Measurements from ENCODE around the gene PPL.
A peak's percentile ranks its signal among the peaks of the same experiment; 100 is the strongest.
"Not testable (repeated sequence)": the region's sequence is repeated elsewhere in the genome, so short reads cannot be mapped to it uniquely, and the experiment has no call there.

The PPL gene

DNA sequence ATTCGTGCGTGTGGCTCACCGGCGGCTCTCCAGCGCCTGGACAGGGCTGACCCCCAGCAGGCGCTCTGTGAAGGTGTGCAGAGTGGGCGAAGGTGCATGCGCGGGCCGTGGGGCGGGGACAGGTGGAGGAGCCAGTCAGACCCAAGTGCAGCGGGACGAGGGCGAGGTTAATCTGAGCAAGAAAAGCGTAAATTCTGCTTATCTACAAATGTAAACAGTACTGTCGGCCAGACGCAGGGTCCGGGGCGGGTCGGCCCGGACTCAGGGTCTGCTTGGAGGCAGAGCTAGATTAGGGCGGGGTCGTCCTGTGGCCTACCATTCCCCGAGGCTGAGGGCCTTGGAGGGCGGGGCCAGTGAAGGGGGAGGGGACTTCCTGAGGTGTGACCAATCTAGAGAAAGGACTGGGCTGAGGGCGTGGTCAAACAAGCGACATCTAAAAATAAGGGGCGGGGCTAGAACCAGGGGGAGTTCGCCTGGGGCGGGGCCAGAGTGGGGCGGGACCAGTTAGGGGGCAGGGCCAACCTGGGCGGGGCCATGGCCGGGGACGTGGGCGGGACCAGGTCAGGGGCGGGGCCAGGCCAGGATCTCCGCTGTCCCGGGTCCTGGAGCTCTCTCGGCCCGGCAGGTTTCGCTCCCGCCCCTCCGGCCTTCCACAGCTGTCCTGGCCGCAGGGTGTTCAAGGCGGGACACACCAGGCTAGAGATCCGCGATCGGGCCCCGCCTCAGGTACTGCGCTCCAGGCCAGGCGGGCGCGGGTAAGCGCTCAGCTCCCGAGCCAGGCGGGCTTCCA, 21.0 kb upstream of the PPL start, which contains the start of gene SEC14L5:
TSS of gene SEC14L5 (plus strand) at position 611 of the 790 bp plus-strand sequence. CDS start 994 bp downstream, outside the sequence.
- peak; percentile 88 for DNase-seq

DNA sequence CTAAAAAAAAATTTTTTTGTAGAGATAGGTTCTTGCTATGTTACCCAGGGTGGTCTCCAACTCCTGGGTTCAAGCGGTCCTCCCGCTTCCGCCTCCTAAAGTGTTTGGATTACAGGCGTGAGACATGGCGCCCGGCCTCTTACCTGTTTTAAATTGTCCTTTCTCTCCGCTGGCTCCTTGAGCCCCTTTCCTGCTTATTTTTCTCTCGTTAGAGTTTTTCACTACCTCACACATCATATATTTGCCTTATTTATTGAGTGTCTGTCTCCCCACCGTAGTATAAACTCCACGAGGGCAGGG, 20.4 kb upstream of the PPL start:
- DNase-seq = no peak

DNA sequence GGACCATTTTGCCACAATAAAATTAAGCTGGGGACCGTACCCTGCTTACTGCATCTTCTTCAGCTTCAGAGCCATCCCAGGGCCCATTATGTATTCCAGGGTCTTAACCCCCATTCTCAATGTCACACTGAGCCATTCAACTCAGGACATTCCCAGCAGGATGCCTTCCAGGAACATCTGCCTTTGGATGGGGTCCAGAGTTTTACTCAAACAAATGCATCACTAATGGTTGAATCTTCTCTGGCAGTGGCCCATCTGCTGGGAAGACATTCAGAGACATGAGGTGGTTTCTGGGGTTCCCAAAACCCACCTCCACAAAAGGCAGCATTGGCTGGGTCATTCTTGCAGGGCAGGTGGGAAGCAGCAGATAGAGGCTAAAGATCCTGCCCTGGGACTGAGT, 17.8 kb upstream of the PPL start:
- no peak for DNase-seq

DNA sequence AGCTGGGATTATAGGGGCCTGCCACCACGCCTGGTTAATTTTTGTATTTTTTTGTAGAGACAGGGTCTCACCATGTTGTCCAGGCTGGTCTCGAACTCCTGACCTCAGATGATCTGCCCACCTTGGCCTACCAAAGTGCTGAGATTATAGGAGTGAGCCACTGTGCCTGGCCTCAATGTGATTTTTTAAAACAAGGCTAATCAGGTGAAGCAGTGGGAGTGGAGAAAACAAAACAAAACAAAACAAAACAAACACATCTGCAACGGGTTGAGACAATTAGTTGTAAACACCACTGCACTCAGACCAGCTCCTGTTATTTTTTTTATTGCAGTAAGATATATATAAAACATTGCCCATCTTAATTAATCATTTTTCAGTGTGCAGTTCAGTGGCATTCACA, 14.6 kb upstream of the PPL start:
- not testable (repeated sequence) for DNase-seq

DNA sequence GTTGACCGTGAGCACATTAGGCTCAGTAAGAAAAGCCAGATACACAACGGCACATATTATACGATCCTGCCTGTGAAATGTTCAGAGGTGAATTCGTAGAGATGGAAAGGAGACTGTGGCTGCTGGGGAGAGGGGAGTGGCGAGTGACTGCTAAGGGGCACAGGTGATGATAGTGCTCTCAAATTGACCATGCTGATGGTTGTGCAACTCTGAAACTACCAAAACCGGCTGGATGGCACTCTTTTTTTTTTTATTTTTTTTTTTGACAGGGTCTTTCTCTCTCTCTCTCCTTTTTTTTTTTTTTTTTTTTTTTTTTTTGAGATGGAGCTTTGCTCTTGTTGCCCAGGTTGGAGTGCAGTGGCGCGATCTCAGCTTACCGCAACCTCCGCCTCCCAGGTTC, 13.0 kb upstream of the PPL start:
- no peak for DNase-seq

DNA sequence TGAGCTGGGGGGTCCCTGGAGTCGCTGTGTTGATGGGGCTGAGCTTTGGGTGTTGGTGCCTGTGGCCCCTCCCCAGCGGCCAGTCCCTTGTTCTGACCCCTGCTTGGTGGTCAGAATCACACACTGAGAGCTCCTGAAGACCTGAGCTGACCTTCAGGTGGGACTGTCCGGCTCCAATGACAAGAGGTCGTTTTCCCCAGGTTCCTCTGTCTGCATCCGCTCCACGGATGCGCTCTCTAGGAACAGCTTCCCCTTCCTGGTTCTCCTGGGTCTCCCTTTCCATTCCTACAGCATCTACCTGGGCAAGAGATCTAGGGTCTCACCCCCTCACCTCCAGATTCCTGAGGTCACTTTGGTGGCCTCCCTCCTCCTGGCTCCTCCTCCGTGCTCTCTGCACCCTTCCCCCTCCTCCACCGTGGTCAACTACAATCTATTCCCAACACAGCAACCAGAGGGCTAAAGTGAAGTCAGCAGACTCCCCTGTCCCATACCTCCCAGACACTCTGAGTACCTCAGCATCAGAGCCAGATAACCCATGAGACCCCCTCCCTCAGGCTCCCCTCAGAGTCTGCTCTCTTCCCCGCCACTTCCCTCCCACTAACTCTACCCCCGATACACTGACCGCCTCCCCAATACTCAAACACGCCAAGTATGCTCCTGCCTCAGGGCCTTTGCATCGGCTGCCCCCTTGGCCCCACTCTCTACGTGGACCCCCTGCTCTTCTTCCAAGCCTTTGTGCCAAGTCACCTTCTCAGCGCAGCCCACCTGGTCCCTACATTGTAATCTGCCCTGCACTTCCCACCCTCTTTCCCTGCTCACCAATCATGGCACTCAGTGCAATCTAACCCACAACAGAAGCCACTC, 12.2 kb upstream of the PPL start:
- DNase-seq = no peak

DNA sequence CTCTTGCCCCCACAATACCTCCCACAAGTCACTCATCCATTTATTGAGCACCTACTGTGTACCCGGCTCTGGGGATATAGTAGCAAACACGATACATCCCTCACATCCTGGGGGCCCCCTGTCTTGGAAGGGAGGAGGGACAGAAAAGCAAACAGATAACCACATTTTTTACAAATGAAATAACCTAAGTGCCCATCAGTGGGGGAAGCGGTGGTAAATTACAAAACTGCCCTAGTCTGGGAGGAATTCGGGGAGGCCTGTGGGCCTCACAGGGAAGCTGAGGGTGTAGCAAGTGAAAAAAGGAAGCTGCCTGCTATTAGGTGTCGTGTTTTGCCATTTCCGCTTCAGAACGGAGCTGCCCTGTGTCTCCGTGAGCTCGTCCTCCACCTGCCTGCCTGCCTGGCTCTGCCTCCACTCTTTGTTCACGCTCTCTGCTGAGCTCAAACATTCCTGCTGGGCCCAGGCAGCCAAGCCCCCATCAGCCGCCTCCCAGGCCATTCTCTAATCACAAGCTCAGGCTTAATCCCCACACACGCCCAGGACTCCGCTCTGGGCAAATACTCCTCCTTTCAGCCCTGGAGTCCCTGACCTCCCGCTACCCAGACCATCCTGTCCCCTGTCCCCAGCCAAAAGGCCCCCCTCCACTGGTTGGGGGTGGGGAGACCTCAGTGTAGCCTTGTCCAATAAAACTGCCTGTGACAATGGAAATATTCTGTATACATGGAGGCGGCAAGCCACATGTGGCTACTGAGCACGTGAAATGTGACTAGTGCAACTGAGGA, 11.0 kb upstream of the PPL start:
- DNase-seq = no peak

DNA sequence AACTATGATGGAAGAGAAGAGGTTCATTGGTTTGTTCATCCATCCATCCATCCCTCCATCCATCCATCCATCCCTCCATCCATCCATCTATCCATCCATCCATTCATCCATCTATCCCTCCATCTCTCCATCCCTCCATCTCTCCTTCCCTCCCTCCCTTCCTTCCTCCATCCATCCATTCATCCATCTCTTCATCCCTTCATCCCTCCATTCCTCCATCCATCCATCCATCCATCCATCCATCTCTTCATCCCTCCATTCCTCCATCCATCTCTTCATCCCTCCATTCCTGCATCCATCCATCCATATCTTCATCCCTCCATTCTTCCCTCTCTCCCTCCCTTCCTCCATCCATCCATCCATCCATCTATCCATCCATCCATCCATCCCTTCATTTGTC, 10.0 kb upstream of the PPL start:
- DNase-seq = no peak

DNA sequence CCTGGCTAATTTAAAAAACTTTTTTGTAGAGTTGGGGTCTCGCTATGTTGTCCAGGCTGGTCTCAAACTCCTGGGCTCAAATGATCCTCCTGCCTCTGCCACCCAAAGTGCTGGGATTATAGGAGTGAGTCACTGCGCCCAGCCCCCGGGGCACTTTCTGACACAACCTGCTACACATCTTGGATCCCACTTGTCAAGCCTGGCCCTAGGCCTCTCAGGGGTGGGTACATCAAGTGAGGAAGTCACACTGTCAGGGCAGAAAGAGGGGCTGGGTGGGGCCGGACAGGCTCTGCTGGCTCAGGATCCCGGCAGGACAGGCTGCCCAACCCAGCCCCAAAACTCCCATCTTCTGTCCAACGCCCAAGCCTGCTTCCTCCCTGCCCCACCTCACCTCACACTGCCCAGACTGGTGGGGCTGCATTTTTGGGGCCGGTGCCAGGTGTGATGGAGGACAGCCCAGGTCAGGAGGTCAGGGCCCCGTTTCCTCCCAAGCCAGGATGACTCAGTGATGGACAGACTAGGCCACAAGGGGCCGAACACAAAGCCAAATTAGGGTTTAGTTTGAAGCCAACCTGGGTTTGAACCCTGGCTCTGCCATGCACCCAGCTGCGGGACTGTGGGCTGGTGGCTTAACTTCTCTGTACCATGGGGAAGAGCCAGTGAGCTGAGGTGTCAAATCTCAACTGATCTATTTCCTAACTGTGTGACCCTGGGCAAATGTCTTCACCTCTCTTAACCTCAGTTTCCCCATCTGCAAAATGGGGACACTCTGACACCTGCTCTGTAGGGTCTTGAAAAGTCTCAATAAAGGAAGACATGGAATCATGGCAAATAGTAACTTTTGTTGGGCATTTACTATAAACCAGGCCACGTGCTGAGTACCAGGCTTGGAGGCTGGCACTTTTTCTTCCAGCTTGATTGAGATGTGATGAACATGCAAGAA, 8.9 kb upstream of the PPL start:
- no peak for DNase-seq

DNA sequence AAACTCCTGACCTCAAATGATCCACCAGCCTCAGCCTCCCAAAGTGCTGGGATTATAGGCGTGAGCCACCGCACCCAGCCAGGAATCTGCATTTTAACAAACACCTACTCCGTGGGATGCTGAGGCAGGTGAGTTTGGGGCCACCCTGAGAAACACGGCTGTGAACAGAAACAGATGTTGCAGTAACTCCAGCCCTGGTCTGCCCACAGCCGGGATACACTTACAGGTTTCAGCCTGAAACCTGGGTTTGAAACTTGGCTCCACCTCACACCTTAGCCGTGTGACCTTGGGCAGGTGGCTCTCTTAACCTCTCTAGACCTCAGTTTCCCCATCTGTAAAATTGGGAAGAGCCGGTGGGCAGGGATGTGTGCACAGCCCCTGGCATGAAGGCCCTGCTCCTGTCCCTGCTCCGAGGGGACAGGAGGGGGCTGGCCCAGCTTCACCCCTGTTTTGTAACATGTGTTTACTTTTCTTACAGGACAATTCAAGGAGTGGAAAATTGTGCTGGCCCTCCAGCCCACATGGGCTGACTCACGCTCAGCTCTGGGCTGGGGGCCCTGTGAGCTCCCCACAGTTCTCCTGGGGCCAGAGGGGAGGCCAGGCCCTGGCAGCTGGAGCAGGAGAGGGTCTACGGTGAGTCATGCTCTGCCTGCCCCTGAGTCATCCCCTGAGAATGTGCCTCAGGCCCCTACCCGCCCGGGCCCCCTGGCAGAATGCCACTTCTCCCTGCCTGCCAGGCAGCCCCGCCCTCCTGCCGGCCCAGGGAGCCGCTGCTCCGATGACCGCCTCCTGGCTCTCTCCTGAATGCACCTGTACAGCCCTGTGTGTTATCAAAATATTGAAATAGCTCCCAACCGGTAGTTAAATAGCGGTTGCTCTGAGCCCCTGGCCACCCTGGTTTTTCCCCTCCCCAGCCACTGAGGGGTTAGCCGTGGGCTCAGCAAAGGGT, 7.7 kb upstream of the PPL start:
- peak; percentile 6 for DNase-seq

DNA sequence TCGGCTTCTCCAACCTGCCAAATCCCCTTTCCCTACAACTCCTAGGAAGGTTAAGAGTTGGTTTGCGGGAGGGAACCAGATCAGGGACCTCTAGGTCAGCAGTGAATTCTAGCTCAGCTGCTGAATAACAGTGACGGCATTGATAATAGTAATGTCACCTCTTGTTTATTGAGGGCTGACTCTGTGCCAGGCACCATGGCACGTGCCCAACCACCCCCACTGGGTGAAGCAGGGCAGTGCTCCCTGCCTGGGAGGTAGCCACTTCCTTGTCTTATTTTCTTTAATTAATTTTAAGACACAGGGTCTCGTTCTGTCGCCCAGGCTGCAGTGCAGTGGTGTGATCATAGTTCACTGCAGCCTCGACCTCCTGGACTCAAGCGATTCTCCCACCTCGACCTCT, 5.5 kb upstream of the PPL start:
- DNase-seq = no peak

DNA sequence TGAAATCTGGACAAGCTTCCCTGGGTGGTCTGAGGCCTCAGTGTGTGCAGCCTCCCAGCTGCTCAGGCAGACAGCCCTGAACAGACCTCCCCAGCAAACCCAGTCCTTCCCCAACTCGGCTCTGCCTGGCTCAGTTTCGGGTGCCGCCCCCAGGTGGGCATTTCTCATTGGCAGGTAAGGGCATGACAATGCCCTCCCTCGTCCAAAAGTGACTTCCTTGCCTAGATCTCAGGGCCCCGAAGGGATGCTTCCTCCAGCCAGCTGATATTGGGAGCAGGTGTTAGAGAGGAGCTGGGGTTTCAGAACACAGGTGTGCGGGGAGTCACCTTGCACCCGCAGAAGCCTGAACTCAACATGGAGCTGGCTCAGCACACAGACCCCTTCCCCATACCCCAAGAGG, 3.8 kb upstream of the PPL start:
- no peak for DNase-seq

DNA sequence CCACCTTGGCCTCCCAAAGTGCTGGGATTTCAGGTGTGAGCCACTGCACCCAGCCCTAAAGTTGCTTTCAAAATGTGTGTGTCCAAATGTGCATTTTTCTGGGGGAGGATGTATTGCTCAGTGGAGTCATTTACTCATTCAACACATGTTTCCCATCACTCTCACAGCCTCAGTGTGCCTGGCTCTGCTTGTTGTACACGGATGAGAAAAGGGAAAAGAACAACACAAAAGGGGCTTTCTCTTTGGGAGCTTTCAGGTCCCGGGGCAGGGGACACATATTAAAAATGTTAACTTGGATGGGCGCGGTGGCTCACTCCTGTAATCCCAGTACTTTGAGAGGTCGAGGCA, 1.7 kb upstream of the PPL start:
- DNase-seq = no peak

DNA sequence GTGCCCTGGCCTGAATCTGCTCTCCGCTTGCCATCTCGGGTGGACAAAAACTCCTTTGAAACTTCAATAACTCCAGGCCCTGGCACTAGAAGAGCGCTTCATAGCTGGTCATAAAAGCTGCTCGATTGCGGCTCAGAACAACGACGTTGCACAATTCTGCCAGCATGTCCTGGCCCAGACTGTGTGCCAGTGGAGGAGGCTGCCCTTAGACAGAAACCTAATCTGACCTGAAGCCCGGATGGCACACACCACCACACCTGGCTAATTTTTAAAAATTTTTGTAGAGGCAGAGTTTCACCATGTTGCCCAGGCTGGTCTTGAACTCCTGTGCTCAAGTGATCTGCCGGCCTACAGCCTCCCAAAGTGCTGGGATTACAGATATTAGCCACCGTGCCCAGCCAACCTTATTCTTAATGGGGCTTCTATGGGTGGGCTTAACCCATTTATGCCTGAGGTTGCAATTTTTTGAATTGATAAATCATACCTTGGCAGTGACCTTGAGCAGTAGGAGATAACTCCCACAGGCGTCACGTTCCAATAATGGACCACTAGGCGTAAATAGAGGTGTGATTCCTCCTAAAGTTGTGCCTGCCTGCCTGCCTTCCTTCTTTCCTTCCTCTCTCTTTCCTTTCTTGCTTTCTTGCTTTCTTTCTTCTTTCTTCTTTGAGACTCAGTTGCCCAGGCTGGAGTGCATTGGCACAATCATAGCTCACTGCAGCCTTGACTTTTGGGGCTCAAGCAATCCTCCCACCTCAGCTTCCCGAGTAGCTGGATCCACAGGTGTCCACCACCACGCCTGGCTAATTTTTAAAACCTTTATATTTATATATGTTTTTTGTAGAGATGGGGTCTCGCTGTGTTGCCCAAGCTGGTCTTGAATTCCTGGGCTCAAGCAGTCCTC, 1.1 kb upstream of the PPL start:
- DNase-seq = no peak

DNA sequence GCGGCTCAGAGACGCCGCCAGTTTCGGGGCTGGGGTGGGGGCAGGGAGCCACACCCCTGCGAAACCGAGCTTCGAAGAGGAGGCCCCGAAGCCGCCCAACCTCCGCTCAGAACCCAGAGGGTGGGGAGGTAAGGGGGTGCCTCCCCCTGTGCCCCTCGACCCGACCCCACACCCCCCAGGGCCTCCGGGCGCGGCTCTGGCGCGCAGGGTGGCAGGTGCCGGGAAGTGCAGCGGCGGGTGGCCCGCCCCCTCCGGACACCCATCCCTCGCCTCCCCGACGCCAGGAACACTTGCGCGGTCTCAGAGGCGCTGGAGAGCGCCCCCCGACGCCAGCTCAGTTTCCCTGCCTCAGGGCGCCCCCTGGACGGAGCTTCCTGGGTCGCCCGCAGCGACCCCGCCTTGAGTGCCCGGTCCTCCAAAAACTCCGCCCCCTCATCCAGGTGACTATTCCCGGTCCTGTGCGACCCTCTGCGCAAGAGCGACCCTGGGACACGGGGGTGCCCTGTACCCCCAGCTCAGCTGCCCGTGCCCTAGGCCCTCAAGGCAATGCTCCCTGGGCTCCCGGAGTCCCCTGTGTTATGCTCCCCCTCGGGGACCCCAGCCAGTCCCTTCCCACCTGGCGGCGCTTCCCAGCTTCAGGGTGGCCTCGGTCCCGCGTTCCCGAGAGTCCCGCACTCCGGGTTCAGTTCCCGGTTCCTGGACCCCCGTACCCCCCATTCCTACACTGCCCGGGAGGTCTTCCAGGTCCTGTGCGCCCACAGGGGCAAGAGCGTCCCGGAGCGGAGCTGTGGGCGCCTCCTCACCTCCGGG, 562 bp downstream of the PPL start:
- no peak for DNase-seq

DNA sequence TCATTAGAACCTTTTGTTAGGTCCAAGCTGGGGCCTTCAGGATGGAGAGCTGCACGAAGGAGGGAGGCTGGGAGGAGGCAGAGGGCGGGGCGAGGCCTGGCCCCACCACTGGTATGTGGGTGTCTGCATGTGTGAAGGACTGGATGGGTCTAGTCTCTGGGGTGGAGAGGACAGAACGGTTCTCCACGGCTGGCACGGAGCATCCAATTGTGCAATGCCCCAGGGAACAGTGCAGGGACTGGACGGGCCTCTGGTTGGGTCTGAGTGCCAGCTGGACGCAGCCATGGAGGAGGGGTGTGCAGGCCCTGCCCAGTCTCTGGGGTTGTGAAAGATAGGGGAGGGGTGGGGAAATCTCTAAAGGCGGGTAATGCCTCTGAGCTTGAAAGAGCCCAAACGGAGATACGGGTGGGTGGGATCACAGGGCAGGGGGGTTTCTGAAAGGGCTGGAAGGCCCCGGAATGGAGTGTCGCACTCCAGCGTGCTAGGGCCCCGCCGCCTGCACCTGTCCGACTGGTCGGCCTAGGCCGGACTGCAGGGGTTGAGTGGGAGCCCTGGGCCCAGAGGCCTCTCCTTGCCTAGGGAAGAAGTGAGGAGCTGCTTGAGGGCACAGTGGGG, 1.6 kb downstream of the PPL start:
- DNase-seq = no peak

DNA sequence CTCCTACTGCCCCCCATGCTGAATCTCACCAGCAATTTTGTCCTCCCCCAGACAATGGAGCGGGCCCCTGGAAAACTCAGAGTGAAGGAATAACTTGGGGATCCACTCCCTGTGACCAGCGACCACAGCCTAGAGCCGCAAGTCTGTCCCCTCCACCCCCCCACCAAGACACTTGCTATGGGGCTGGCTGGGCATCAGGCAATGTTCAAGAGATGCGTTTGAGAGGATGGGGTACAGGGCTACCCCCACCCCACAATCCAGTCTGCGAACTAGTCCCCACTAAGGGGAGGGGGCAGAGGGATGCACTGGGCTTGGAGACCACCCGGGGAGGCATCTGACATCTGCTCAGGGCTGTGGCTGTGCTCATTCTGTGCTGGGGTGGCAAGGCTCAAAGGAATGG, 2.4 kb downstream of the PPL start:
- no peak for DNase-seq

DNA sequence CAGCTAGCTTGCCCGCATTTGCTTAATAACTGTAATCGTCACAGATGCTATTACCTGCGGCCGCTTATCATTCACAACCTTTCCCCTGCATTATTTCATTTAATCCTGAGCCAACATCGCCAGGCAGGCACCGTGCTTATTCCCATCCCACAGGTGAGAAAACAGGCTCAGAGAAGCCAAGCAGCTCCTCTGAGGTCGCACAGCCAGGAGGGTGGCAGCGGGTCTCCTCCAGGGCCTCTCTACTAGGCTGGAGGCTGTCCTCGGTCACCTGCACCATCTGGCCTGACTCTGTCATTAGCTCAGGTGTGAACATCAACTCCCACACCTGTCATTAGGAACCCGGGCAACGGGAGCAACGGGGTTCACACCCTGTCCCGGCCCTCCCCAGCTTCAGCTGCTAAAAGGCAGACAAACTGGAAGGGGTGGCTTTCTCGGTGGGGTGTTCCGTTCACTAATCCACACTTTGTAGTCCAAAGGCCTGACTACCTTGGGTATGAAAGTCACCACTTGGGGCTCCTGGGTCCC, 3.0 kb downstream of the PPL start:
- no peak for DNase-seq

DNA sequence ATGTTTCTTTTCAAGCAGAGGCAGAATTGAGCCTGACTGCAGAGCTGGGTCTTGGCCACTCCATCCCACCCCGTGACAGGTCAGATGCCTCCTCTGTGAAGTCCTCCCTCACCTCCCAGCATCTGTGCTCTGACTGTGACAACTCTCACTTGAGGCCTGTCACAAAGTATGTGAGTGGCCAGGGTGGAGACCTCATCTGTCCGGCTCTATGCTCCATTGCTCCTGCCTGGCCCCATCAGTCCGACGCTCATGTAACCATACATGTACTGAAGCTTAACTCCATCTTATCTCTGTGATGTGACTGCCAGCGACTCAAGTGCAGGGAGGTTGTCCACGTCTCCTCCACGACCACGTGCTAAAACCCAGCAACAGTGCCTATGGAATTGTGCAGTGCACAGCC, 3.5 kb downstream of the PPL start:
- no peak for DNase-seq
